ENCODE results near the gene CLCN7. TPM values are rescaled to one million over a fixed set of nuclear protein-coding genes. Genes with fewer than 3 reads are reported as not detected.
A peak's percentile ranks its signal among the peaks of the same experiment; 100 is the strongest.

The CLCN7 gene
- polyA plus RNA-seq, 1 donor from 2014 or later = 102 TPM

GRCh38 chr16:1430759-1431496 is 43.9 kb downstream of the CLCN7 start, which contains the start of gene PERCC1:
Gene PERCC1, plus strand, starts transcription at chr16:1431078. Its CDS starts 1,516 bp downstream, at chr16:1432594.
- Mint-ChIP-seq H3K27me3 (no peaks in the 10 kb centered on the region), H3K27ac (peak within 1 kb of the TSS in 1 of 3 donors; percentile 10), H3K9me3 (no peaks in the 10 kb centered on the region), H3K36me3 (no peaks in the 10 kb centered on the region), H3K4me3 (peak within 1 kb of the TSS in 2 of 4 donors; percentile 45 to 54), H3K4me1 (peaks cover 0 to 3% (median 2%) of the 10 kb centered on the region in 3 donors)

- Mint-ChIP-seq H3K27me3 (no peaks in the 10 kb centered on the region), H3K9me3 (no peaks in the 10 kb centered on the region), H3K4me1 (peaks cover 0 to 3% (median 2%) of the 10 kb centered on the region in 3 donors), H3K27ac (no peak overlapping the region), H3K36me3 (no peaks in the 10 kb centered on the region), H3K4me3 (no peak overlapping the region)
Measured at GRCh38 chr16:1430214-1430758, 44.5 kb downstream of the CLCN7 start.

GRCh38 chr16:1429631-1430030 is 45.2 kb downstream of the CLCN7 start:
- H3K4me3 Mint-ChIP-seq = no peak overlapping the region
- H3K27ac Mint-ChIP-seq = no peak overlapping the region
- H3K4me1 Mint-ChIP-seq = peaks cover 0 to 3% (median 2%) of the 10 kb centered on the region in 3 donors
- H3K36me3 Mint-ChIP-seq = no peaks in the 10 kb centered on the region
- no peaks in the 10 kb centered on the region for H3K9me3 Mint-ChIP-seq
- H3K27me3 Mint-ChIP-seq = no peaks in the 10 kb centered on the region

- H3K4me1 Mint-ChIP-seq = peaks cover 0 to 3% (median 2%) of the 10 kb centered on the region in 3 donors
- no peak overlapping the region for H3K4me3 Mint-ChIP-seq
- H3K36me3 Mint-ChIP-seq = no peaks in the 10 kb centered on the region
- H3K9me3 Mint-ChIP-seq = no peaks in the 10 kb centered on the region
- H3K27ac Mint-ChIP-seq = peak overlapping the region in 1 of 3 donors; percentile 53
- no peaks in the 10 kb centered on the region for H3K27me3 Mint-ChIP-seq
Measured at GRCh38 chr16:1429012-1429411, 45.8 kb downstream of the CLCN7 start.

GRCh38 chr16:1428511-1428910 is 46.3 kb downstream of the CLCN7 start:
- no peaks in the 10 kb centered on the region for H3K36me3 Mint-ChIP-seq
- no peaks in the 10 kb centered on the region for H3K9me3 Mint-ChIP-seq
- H3K4me3 Mint-ChIP-seq = no peak overlapping the region
- peaks cover 0 to 3% (median 2%) of the 10 kb centered on the region in 3 donors for H3K4me1 Mint-ChIP-seq
- H3K27me3 Mint-ChIP-seq = no peaks in the 10 kb centered on the region
- no peak overlapping the region for H3K27ac Mint-ChIP-seq

GRCh38 chr16:1427473-1428461 is 47.1 kb downstream of the CLCN7 start:
- Mint-ChIP-seq H3K27me3 (no peaks in the 10 kb centered on the region), H3K36me3 (no peaks in the 10 kb centered on the region), H3K4me3 (peak overlapping the region in 1 of 4 donors; percentile 17), H3K27ac (no peak overlapping the region), H3K9me3 (no peaks in the 10 kb centered on the region), H3K4me1 (peaks cover 0 to 3% (median 2%) of the 10 kb centered on the region in 3 donors)

- Mint-ChIP-seq H3K9me3 (peaks cover 0 to 1% (median 0%) of the 10 kb centered on the region in 3 donors), H3K27me3 (no peaks in the 10 kb centered on the region), H3K4me1 (peaks cover 0 to 6% (median 3%) of the 10 kb centered on the region in 3 donors), H3K36me3 (no peaks in the 10 kb centered on the region), H3K4me3 (peak overlapping the region in 1 of 4 donors; percentile 23), H3K27ac (no peak overlapping the region)
Measured at GRCh38 chr16:1426734-1427471, 47.9 kb downstream of the CLCN7 start.

- no peaks in the 10 kb centered on the region for H3K27me3 Mint-ChIP-seq
- H3K36me3 Mint-ChIP-seq = no peaks in the 10 kb centered on the region
- peaks cover 5 to 9% (median 5%) of the 10 kb centered on the region in 3 donors for H3K4me1 Mint-ChIP-seq
- peak overlapping the region in 1 of 4 donors; percentile 23 for H3K4me3 Mint-ChIP-seq
- peaks cover 0 to 2% (median 0%) of the 10 kb centered on the region in 3 donors for H3K9me3 Mint-ChIP-seq
- H3K27ac Mint-ChIP-seq = no peak overlapping the region
Measured at GRCh38 chr16:1425616-1426370, 49.0 kb downstream of the CLCN7 start.

GRCh38 chr16:1424028-1424427 is 50.8 kb downstream of the CLCN7 start:
- Mint-ChIP-seq H3K4me3 (peak overlapping the region in 1 of 4 donors; percentile 55), H3K27me3 (no peaks in the 10 kb centered on the region), H3K4me1 (peaks cover 7 to 10% (median 9%) of the 10 kb centered on the region in 3 donors), H3K9me3 (peaks cover 0 to 2% (median 0%) of the 10 kb centered on the region in 3 donors), H3K27ac (peak overlapping the region in 2 of 3 donors; percentile 39 to 99), H3K36me3 (no peaks in the 10 kb centered on the region)

- H3K9me3 Mint-ChIP-seq = peaks cover 0 to 2% (median 0%) of the 10 kb centered on the region in 3 donors
Measured at GRCh38 chr16:1422076-1422475, 52.8 kb downstream of the CLCN7 start.

GRCh38 chr16:1420111-1420539 is 54.7 kb downstream of the CLCN7 start:
- Mint-ChIP-seq H3K27me3 (no peaks in the 10 kb centered on the region), H3K36me3 (no peaks in the 10 kb centered on the region), H3K9me3 (peaks cover 0 to 2% (median 0%) of the 10 kb centered on the region in 3 donors), H3K4me1 (peaks cover 12 to 13% (median 13%) of the 10 kb centered on the region in 3 donors), H3K4me3 (peak overlapping the region; percentile 88 to 96 (median 95)), H3K27ac (peak overlapping the region; percentile 95 to 99 (median 98))

More at GRCh38 chr16:1422076-1422475, 52.8 kb downstream of the CLCN7 start:
- Mint-ChIP-seq H3K4me1 (peaks cover 7 to 11% (median 9%) of the 10 kb centered on the region in 3 donors), H3K27ac (peak overlapping the region; percentile 35 to 99 (median 98)), H3K36me3 (no peaks in the 10 kb centered on the region), H3K4me3 (peak overlapping the region in 3 of 4 donors; percentile 53 to 96 (median 73)), H3K27me3 (no peaks in the 10 kb centered on the region)

- no peaks in the 10 kb centered on the region for H3K27me3 Mint-ChIP-seq
- peak overlapping the region; percentile 1 to 80 (median 60) for H3K4me3 Mint-ChIP-seq
- peak overlapping the region in 1 of 3 donors; percentile 83 for H3K27ac Mint-ChIP-seq
- peaks cover 14 to 19% (median 15%) of the 10 kb centered on the region in 3 donors for H3K4me1 Mint-ChIP-seq
- H3K36me3 Mint-ChIP-seq = peaks cover 3% of the 10 kb centered on the region
- H3K9me3 Mint-ChIP-seq = no peaks in the 10 kb centered on the region
Measured at GRCh38 chr16:1416521-1416941, 58.3 kb downstream of the CLCN7 start.

- Mint-ChIP-seq H3K27me3 (no peaks in the 10 kb centered on the region), H3K4me3 (peak within 1 kb of the TSS; percentile 89 to 96 (median 94)), H3K4me1 (peaks cover 9 to 10% (median 9%) of the 10 kb centered on the region in 3 donors), H3K36me3 (peaks cover 3% of the 10 kb centered on the region), H3K27ac (peak within 1 kb of the TSS; percentile 77 to 97 (median 97)), H3K9me3 (no peaks in the 10 kb centered on the region)
Measured at GRCh38 chr16:1414532-1415260, 60.1 kb downstream of the CLCN7 start, which contains the start of gene UNKL. Gene UNKL, minus strand, starts transcription at chr16:1414704. Its CDS starts 13 bp downstream, at chr16:1414691.
